GM19438 (cell line): Measurements from ENCODE around the gene LTA.

Experiments
- ATAC-seq: cut with Tn5 transposase; IDR thresholded peaks from one replicate; pipeline ENCODE4 v1.9.1; 2021; ENCODE audit warnings: low read depth; ENCODE audit not compliant: unreplicated experiment

The LTA gene

GRCh38 chr6:31621991-31622390, 49.9 kb downstream of the LTA start:
- no peak for ATAC-seq

DNA sequence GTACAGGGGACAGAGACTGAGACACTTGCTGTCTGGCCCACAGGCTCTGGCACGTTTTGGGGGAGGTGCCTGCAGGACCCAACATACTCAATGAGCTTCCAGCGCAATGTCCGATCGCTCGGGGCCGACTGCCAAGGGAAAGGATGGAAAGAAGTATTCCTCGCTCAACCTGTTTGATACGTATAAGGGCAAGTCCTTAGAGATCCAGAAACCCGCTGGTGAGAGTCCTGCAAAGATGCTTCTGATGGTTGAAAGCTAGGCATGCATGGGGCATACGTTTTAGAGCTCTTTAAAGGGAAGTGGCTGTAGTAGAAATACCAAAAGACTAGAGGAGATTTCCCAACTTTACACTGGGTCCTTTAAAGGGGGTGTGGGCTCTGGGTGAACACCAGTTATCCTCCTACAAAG, 50.6 kb downstream of the LTA start:
- ATAC-seq, result no peak
